Putamen (tissue), 1 donor: Measurements from ENCODE around the gene LCORL.
"Not testable (repeated sequence)": the region's sequence is repeated elsewhere in the genome, so short reads cannot be mapped to it uniquely, and the experiment has no call there.

Experiments used
- DNase-seq: peaks from one replicate; pipeline ENCODE4 v3.0.0-alpha.2; 2016; ENCODE audit warnings: low spot score

LCORL gene

GRCh38 chr4:17932041-17932440 is 89.5 kb downstream of the LCORL start:
- DNase-seq, result no peak

- DNase-seq, result no peak
Measured at GRCh38 chr4:17930256-17930655, 91.3 kb downstream of the LCORL start.

GRCh38 chr4:17924189-17924588 is 97.4 kb downstream of the LCORL start:
- DNase-seq, result no peak

- no peak for DNase-seq
Measured at GRCh38 chr4:17921451-17921850, 100.1 kb downstream of the LCORL start.

GRCh38 chr4:17920681-17921080 is 100.9 kb downstream of the LCORL start:
- no peak for DNase-seq

- DNase-seq, result no peak
Measured at GRCh38 chr4:17915439-17915838, 106.1 kb downstream of the LCORL start.

- peak; percentile 6 for DNase-seq
Measured at GRCh38 chr4:17912011-17912410, 109.5 kb downstream of the LCORL start.

GRCh38 chr4:17911608-17912007 is 109.9 kb downstream of the LCORL start:
- no peak for DNase-seq

GRCh38 chr4:17898553-17899055 is 123.0 kb downstream of the LCORL start:
- DNase-seq, result no peak

- no peak for DNase-seq
Measured at GRCh38 chr4:17895481-17895880, 126.1 kb downstream of the LCORL start.

GRCh38 chr4:17894421-17894820 is 127.1 kb downstream of the LCORL start:
- DNase-seq, result no peak

GRCh38 chr4:17889692-17890091 is 131.9 kb downstream of the LCORL start:
- DNase-seq, result no peak

- no peak for DNase-seq
Measured at GRCh38 chr4:17884511-17884910, 137.0 kb downstream of the LCORL start.

GRCh38 chr4:17884063-17884462 is 137.5 kb downstream of the LCORL start:
- DNase-seq, result no peak

- DNase-seq, result no peak
Measured at GRCh38 chr4:17877661-17878060, 143.9 kb downstream of the LCORL start.

- DNase-seq, result no peak
Measured at GRCh38 chr4:17876943-17877342, 144.6 kb downstream of the LCORL start.

- DNase-seq, result no peak
Measured at GRCh38 chr4:17875402-17876070, 146.0 kb downstream of the LCORL start.

- no peak for DNase-seq
Measured at GRCh38 chr4:17869327-17869726, 152.2 kb downstream of the LCORL start.

- DNase-seq, result no peak
Measured at GRCh38 chr4:17867276-17867675, 154.3 kb downstream of the LCORL start.

- no peak for DNase-seq
Measured at GRCh38 chr4:17866810-17867209, 154.7 kb downstream of the LCORL start.

GRCh38 chr4:17865866-17866363 is 155.6 kb downstream of the LCORL start:
- DNase-seq, result no peak

GRCh38 chr4:17861906-17862305 is 159.6 kb downstream of the LCORL start:
- not testable (repeated sequence) for DNase-seq

GRCh38 chr4:17859793-17860406 is 161.7 kb downstream of the LCORL start:
- no peak for DNase-seq

- DNase-seq, result no peak
Measured at GRCh38 chr4:17854036-17854435, 167.5 kb downstream of the LCORL start.
